ENCODE results near the gene LRCH3.

GRCh38 chr3:197791113-197791891, at the start of gene LRCH3:
- TF ChIP-seq CTCF (IDR thresholded peaks at IDR 0.05) (no peak), EP300 (IDR thresholded peaks at IDR 0.05) (no peak), POLR2A (IDR thresholded peaks at IDR 0.05) (peak in 1 of 2 donors; percentile 49)
